Neural cell (in vitro differentiated cells): Measurements from ENCODE around the gene DCDC2. TPM values are rescaled to one million over a fixed set of nuclear protein-coding genes. Genes with fewer than 3 reads are reported as not detected.

Source experiments
- H2AFZ ChIP-seq: fragments of 200-600, 300-800 bp; sonication (generic), shearing (Covaris generic); 2 replicates; pipeline ENCODE4 v1.6.0; 2014; ENCODE audit warnings: low read depth, mild to moderate bottlenecking, antibody characterized with exemption, low read length, moderate library complexity
- H3F3A ChIP-seq: fragments of 200-600 bp; shearing (Covaris generic); 2 replicates; pipeline ENCODE4 v1.6.1; 2016; ENCODE audit warnings: mild to moderate bottlenecking, moderate library complexity, mixed read lengths, antibody characterized with exemption, low read length; ENCODE audit not compliant: insufficient read depth, poor library complexity, severe bottlenecking
- H3K27ac ChIP-seq: fragments of 200-600, 300-800 bp; sonication (generic), shearing (Covaris generic); 2 replicates; pipeline ENCODE4 v1.5.1; 2014; ENCODE audit warnings: mild to moderate bottlenecking, low read length, moderate library complexity
- H3K27me3 ChIP-seq: fragments of 300-800, 200-600 bp; sonication (generic), shearing (Covaris generic); 2 replicates; pipeline ENCODE4 v1.6.0; 2014; ENCODE audit warnings: mild to moderate bottlenecking, low read depth, low read length, moderate library complexity; ENCODE audit not compliant: insufficient read depth
- H3K36me3 ChIP-seq: fragments of 300-800, 200-600 bp; sonication (generic), shearing (Covaris generic); 2 replicates; pipeline ENCODE4 v1.5.1; 2014; ENCODE audit warnings: mild to moderate bottlenecking, antibody characterized with exemption, low read length, moderate library complexity; ENCODE audit not compliant: insufficient read depth
- H3K4me2 ChIP-seq: fragments of 300-800, 200-600 bp; sonication (generic), shearing (Covaris generic); 2 replicates; pipeline ENCODE4 v1.6.0; 2014; ENCODE audit warnings: mild to moderate bottlenecking, low read length
- H3K4me3 ChIP-seq: fragments of 300-800, 200-600 bp; sonication (generic), shearing (Covaris generic); 2 replicates; pipeline ENCODE4 v1.5.1; 2014; ENCODE audit warnings: mild to moderate bottlenecking, low read length, moderate library complexity
- H3K79me2 ChIP-seq: fragments of 200-600 bp; shearing (Covaris generic); replicated peaks from 2 replicates; pipeline ENCODE4 v1.6.0; 2014; ENCODE audit warnings: mild to moderate bottlenecking, low read length, moderate library complexity; ENCODE audit not compliant: insufficient read depth
- H3K9ac ChIP-seq: fragments of 300-800, 200-600 bp; sonication (generic), shearing (Covaris generic); 2 replicates; pipeline ENCODE4 v1.6.1; 2016; ENCODE audit warnings: mild to moderate bottlenecking, low read length, mixed read lengths
- H3K9me2 ChIP-seq: fragments of 200-600 bp; shearing (Covaris generic); 2 replicates; pipeline ENCODE4 v1.6.1; 2016; ENCODE audit warnings: mild to moderate bottlenecking, low read length, mixed read lengths; ENCODE audit not compliant: insufficient read depth
- H3K9me3 ChIP-seq: fragments of 200-600, 300-800 bp; sonication (generic), shearing (Covaris generic); 2 replicates; pipeline ENCODE4 v1.6.1; 2016; ENCODE audit warnings: mild to moderate bottlenecking, mixed run types, low read length, moderate library complexity, mixed read lengths
- H4K20me1 ChIP-seq: fragments of 200-600 bp; shearing (Covaris generic); 2 replicates; pipeline ENCODE4 v1.6.1; 2016; ENCODE audit warnings: mild to moderate bottlenecking, mixed run types; ENCODE audit not compliant: insufficient read depth
- EP300 ChIP-seq: fragments of 450-650 bp; conservative IDR thresholded peaks from 2 replicates; pipeline ENCODE4 v1.6.1; 2014; ENCODE audit warnings: antibody characterized with exemption, mild to moderate bottlenecking, moderate library complexity; ENCODE audit not compliant: poor library complexity, severe bottlenecking
- EZH2 ChIP-seq: fragments of 200-600, 300-800 bp; shearing (Covaris generic), sonication (generic); IDR thresholded peaks from 2 replicates; pipeline ENCODE4 v1.6.1; 2014; ENCODE audit warnings: antibody characterized with exemption, low read length, borderline replicate concordance, mild to moderate bottlenecking; ENCODE audit not compliant: insufficient read depth, poor library complexity, severe bottlenecking
- MXI1 ChIP-seq: fragments of 450-650 bp; conservative IDR thresholded peaks from 2 replicates; pipeline ENCODE4 v1.6.1; 2014; ENCODE audit warnings: antibody characterized with exemption, mild to moderate bottlenecking; ENCODE audit not compliant: poor library complexity, severe bottlenecking
- POLR2AphosphoS5 ChIP-seq: IDR thresholded peaks from 2 replicates; pipeline ENCODE4 v1.6.1; 2012
- RAD21 ChIP-seq: fragments of 450-650 bp; conservative IDR thresholded peaks from 2 replicates; pipeline ENCODE4 v1.6.1; 2014; ENCODE audit warnings: antibody characterized with exemption, mild to moderate bottlenecking, moderate library complexity
- SMC3 ChIP-seq: fragments of 450-650 bp; conservative IDR thresholded peaks from 2 replicates; pipeline ENCODE4 v1.6.1; 2014; ENCODE audit warnings: antibody characterized with exemption, mild to moderate bottlenecking, moderate library complexity; ENCODE audit not compliant: poor library complexity
- TAF1 ChIP-seq: IDR thresholded peaks from 2 replicates; pipeline ENCODE4 v1.6.1; 2012; ENCODE audit warnings: low read depth
- polyA plus RNA-seq: library from polyadenylated mRNA; depleted of rRNA; stranded (reverse); fragments of >200 nt; gene quantifications from 2 replicates; pipeline ENCODE4 v1.2.3, GENCODE V29; 2014
- TF ChIP-seq, protein P1 (sequence below): fragments of 450-650 bp; IDR thresholded peaks from 2 replicates; pipeline ENCODE4 v1.5.1; 2014; ENCODE audit warnings: antibody characterized with exemption, mild to moderate bottlenecking, moderate library complexity; ENCODE audit not compliant: poor library complexity, severe bottlenecking
- TF ChIP-seq, protein P2 (sequence below): IDR thresholded peaks from 2 replicates; pipeline ENCODE4 v1.6.1; 2012; ENCODE audit warnings: borderline replicate concordance

DCDC2 gene
- polyA plus RNA-seq, 1 donor from 2014 or later = 0.57 TPM

DNA sequence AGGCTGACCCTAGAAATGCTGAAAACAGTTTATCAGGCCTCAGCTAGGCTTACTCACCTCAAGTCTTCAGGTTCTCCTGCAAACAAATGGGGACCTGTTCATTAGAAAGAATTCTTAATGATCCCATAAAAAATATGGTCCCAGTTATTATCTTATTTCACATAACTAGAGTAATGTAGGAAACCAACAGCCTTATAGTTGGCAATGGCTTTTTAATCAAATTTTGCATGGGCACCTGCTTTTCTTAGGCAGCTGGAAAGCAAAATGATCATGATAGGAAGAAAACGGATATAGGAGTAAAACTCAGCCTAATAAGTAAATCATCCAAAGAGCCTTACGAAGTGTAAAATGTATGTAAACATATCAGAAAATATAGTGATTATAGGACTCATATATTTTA lies 230.5 kb downstream of the DCDC2 start:
- no peaks in the 10 kb centered on the region for H3F3A ChIP-seq
- no peak overlapping the region for H2AFZ ChIP-seq
- peak overlapping the region; percentile 67 for H3K4me3 ChIP-seq
- no peak overlapping the region for H3K27ac ChIP-seq
- no peaks in the 10 kb centered on the region for H3K27me3 ChIP-seq
- no peaks in the 10 kb centered on the region for H3K9me3 ChIP-seq
- TF ChIP-seq EZH2 (no peak), MXI1 (no peak), TAF1 (no peak)
- TF ChIP-seq, protein P1, sequence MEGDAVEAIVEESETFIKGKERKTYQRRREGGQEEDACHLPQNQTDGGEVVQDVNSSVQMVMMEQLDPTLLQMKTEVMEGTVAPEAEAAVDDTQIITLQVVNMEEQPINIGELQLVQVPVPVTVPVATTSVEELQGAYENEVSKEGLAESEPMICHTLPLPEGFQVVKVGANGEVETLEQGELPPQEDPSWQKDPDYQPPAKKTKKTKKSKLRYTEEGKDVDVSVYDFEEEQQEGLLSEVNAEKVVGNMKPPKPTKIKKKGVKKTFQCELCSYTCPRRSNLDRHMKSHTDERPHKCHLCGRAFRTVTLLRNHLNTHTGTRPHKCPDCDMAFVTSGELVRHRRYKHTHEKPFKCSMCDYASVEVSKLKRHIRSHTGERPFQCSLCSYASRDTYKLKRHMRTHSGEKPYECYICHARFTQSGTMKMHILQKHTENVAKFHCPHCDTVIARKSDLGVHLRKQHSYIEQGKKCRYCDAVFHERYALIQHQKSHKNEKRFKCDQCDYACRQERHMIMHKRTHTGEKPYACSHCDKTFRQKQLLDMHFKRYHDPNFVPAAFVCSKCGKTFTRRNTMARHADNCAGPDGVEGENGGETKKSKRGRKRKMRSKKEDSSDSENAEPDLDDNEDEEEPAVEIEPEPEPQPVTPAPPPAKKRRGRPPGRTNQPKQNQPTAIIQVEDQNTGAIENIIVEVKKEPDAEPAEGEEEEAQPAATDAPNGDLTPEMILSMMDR = no peak
- H3K36me3 ChIP-seq = peaks cover 9% of the 10 kb centered on the region
- H3K9ac ChIP-seq = no peak overlapping the region
- H3K4me2 ChIP-seq = peak overlapping the region; percentile 88
- no peaks in the 10 kb centered on the region for H4K20me1 ChIP-seq
- no peaks in the 10 kb centered on the region for H3K79me2 ChIP-seq
- no peaks in the 10 kb centered on the region for H3K9me2 ChIP-seq

DNA sequence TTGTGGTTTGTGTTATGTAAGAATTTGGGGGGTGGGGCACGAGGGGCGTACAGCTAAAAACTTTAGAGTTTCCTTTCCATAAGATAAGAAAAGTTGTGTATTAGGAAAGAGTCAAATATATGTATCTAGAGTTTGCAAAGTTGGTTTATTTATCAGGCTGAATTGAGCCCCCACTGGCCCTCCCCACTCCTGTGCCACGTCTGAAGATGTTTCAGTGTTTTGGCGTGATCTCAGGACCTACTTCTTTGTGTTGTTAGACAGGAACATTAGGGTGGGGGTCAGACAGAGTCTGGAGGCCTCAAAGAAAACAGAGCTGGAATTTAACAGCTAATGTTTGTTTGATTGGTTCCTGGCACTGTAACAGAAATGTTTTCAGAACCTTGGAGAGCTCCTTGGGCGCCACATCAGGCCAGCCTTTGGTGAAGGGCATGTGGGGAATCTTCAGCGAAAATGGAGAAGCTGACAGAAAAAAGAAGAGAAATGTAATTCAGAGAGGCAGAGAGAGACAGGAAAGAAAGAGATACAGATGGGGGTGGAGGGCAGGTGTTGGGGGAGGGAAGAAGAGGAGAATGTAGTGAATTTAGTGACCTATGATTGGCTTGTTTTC lies 231.2 kb downstream of the DCDC2 start:
- H3K9ac ChIP-seq = peak overlapping the region; percentile 63
- no peaks in the 10 kb centered on the region for H3K9me2 ChIP-seq
- H4K20me1 ChIP-seq = no peaks in the 10 kb centered on the region
- H3K9me3 ChIP-seq = no peaks in the 10 kb centered on the region
- H3F3A ChIP-seq = no peaks in the 10 kb centered on the region
- H3K27me3 ChIP-seq = no peaks in the 10 kb centered on the region
- H3K36me3 ChIP-seq = peaks cover 9% of the 10 kb centered on the region
- TF ChIP-seq, protein P2, sequence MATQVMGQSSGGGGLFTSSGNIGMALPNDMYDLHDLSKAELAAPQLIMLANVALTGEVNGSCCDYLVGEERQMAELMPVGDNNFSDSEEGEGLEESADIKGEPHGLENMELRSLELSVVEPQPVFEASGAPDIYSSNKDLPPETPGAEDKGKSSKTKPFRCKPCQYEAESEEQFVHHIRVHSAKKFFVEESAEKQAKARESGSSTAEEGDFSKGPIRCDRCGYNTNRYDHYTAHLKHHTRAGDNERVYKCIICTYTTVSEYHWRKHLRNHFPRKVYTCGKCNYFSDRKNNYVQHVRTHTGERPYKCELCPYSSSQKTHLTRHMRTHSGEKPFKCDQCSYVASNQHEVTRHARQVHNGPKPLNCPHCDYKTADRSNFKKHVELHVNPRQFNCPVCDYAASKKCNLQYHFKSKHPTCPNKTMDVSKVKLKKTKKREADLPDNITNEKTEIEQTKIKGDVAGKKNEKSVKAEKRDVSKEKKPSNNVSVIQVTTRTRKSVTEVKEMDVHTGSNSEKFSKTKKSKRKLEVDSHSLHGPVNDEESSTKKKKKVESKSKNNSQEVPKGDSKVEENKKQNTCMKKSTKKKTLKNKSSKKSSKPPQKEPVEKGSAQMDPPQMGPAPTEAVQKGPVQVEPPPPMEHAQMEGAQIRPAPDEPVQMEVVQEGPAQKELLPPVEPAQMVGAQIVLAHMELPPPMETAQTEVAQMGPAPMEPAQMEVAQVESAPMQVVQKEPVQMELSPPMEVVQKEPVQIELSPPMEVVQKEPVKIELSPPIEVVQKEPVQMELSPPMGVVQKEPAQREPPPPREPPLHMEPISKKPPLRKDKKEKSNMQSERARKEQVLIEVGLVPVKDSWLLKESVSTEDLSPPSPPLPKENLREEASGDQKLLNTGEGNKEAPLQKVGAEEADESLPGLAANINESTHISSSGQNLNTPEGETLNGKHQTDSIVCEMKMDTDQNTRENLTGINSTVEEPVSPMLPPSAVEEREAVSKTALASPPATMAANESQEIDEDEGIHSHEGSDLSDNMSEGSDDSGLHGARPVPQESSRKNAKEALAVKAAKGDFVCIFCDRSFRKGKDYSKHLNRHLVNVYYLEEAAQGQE = peak; percentile 86
- TF ChIP-seq POLR2AphosphoS5 = no peak
- H3K4me2 ChIP-seq = peak overlapping the region; percentile 88
- peak overlapping the region; percentile 48 for H3K27ac ChIP-seq
- peak overlapping the region; percentile 67 for H3K4me3 ChIP-seq
- peak overlapping the region; percentile 47 for H2AFZ ChIP-seq
- H3K79me2 ChIP-seq = no peaks in the 10 kb centered on the region

DNA sequence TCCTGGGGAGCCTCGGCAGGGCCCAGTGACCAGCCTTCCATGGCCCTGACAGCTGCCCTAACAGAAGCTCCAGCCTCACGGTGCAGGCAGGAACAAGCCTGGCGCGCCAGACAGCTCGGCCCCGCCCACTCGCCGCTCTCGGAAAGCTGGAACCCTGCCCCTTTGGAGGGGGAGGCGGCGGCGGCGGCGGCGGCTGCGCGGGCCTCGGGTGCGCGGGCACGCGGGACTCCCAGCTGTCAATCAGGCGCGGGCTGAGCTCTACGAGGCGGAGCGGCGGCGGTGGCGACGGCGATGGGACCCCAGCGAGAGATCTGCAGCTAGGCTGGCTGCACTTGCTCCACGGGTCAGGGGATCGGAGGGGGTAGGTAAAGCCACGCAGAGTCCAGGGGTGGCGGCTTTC lies 231.9 kb downstream of the DCDC2 start, which contains the start of gene NRSN1:
NRSN1 (plus strand) TSS at position 236 of the 400 bp plus-strand sequence. CDS start 8,113 bp downstream, outside the sequence.
- no peaks in the 10 kb centered on the region for H4K20me1 ChIP-seq
- H3K27ac ChIP-seq = peak within 1 kb of the TSS; percentile 48
- peak within 1 kb of the TSS; percentile 67 for H3K4me3 ChIP-seq
- no peaks in the 10 kb centered on the region for H3F3A ChIP-seq
- no peaks in the 10 kb centered on the region for H3K79me2 ChIP-seq
- no peaks in the 10 kb centered on the region for H3K27me3 ChIP-seq
- peaks cover 9% of the 10 kb centered on the region for H3K36me3 ChIP-seq
- TF ChIP-seq RAD21 (peak; percentile 54), EZH2 (no peak), EP300 (no peak), SMC3 (peak; percentile 52), MXI1 (no peak), POLR2AphosphoS5 (peak; percentile 73), TAF1 (no peak)
- TF ChIP-seq, protein P1 = no peak
- TF ChIP-seq, protein P2 = no peak
- peak within 1 kb of the TSS; percentile 88 for H3K4me2 ChIP-seq
- no peaks in the 10 kb centered on the region for H3K9me3 ChIP-seq
- H2AFZ ChIP-seq = peak within 1 kb of the TSS; percentile 47
- H3K9me2 ChIP-seq = no peaks in the 10 kb centered on the region
- H3K9ac ChIP-seq = peak within 1 kb of the TSS; percentile 63
